GM21381 (cell line): ENCODE measurements around the gene KLHL7.
A peak's percentile ranks its signal among the peaks of the same experiment; 100 is the strongest.
"Not testable (repeated sequence)": the region's sequence is repeated elsewhere in the genome, so short reads cannot be mapped to it uniquely, and the experiment has no call there.

Experiments
- ATAC-seq: cut with Tn5 transposase; IDR thresholded peaks from one replicate; pipeline ENCODE4 v1.9.1; 2021; ENCODE audit warnings: mild to moderate bottlenecking, moderate library complexity; ENCODE audit not compliant: unreplicated experiment

KLHL7 gene

GRCh38 chr7:23168111-23168885, 62.7 kb downstream of the KLHL7 start:
- ATAC-seq, result no peak

- ATAC-seq, result no peak
Observed at GRCh38 chr7:23175938-23176337, 70.4 kb downstream of the KLHL7 start.

- ATAC-seq, result peak; percentile 94
Observed at GRCh38 chr7:23181684-23182553, 76.3 kb downstream of the KLHL7 start, which contains the start of gene NUP42. TSS of gene NUP42 (plus strand) at chr7:23182048. CDS start at chr7:23182086, 38 bp downstream.

DNA sequence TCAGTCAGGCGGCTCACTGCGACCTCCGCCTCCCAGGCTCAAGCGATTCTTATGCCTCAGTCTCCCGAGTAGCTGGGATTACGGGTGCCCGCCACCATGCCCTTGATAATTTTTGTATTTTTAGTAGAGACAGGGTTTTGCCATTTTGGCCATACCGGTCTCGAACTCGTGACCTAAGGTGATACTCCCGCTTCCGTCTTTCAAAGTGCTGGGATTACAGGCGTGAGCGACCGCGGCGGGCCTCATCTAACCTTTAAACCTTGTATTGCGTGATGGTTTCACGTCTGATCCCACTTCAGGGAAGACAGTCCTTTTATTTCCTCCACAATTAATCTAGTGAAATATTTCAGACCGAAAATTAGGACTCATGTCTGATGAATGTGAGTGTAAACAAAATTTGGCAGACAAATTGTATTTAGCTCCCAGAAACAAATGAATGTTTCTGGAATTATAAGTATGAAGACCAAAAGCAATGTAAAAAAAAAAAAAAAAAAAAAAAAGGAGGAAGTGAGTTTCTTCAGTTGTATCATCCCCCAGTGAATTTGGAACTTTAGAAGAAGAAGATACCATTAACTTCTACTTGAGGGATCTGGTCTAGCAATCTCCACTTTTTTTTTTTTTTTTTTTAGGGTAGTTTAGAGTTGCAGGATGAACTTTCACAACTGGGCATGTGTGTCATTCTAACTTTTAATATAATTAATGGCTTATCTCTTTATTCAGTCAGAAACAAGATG, 77.9 kb downstream of the KLHL7 start:
- no peak for ATAC-seq

DNA sequence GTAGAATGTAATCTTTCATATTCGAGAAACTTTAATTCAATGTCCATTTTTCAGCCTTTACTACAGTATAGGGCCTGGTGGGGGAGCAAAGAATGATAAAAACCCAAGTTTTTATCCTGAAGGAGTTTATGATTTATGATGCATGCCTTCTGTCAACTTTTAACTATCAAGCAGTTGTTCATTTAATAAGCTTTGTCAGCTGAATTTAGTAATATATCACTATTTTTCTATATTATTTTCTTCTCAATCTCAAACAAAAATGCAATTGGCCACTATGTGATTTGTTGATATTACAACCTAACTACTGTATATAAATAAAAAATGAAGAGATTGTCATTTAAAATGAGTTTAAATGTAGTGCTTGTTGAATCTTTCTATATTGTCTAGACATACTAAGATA, 78.7 kb downstream of the KLHL7 start:
- ATAC-seq, result no peak

- ATAC-seq, result no peak
Observed at GRCh38 chr7:23184709-23185359, 79.2 kb downstream of the KLHL7 start.

GRCh38 chr7:23185980-23186379, 80.4 kb downstream of the KLHL7 start:
- ATAC-seq, result no peak

- no peak for ATAC-seq
Observed at GRCh38 chr7:23191022-23191421, 85.4 kb downstream of the KLHL7 start.

GRCh38 chr7:23193650-23194227, 88.2 kb downstream of the KLHL7 start:
- not testable (repeated sequence) for ATAC-seq

DNA sequence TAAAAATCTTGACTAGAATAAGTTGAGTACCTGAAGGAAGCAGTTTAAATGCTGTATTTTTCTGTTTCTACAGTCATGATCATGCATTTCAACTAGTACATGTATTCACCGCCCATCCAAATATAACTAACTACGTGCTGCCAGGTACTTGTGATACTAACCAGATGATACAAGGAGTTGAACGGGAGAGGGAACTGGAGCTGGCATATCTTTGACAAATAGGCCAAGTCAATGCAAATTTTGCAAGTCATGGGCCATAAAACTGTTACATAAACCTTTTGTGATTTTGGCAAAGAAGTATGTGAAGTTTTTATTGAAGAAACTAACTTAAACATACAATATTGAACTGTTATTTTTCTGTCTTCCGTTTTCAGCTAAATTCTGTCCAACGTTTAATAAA, 90.7 kb downstream of the KLHL7 start:
- ATAC-seq, result no peak

DNA sequence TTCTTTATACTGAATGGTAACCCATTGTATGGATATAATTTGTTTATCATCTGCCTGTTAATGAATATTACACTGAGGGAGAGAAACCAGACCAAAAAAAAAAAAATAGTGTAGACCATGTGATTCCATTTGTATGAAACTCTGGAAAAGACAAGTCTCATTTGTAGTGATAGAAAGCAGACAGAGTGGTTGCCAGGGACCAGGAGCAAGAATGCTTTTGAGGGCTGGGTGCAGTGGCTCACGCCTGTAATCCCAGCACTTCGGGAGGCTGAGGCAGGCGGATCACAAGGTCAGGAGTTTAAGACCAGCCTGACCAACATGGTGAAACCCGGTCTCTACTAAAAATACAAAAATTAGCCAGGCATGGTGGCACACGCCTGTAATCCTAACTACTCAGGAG, 92.2 kb downstream of the KLHL7 start:
- ATAC-seq, result not testable (repeated sequence)

DNA sequence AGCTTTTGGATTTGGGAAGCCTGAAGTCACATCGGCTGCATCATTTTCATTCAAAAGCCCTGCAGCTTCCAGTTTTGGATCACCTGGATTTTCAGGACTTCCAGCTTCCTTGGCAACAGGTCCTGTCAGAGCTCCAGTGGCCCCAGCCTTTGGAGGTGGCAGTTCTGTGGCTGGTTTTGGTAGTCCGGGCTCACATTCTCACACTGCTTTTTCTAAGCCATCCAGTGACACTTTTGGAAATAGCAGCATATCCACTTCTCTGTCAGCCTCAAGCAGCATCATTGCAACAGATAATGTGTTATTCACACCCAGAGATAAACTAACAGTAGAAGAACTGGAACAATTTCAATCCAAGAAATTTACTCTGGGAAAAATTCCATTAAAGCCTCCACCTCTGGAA, 94.7 kb downstream of the KLHL7 start:
- ATAC-seq, result no peak

DNA sequence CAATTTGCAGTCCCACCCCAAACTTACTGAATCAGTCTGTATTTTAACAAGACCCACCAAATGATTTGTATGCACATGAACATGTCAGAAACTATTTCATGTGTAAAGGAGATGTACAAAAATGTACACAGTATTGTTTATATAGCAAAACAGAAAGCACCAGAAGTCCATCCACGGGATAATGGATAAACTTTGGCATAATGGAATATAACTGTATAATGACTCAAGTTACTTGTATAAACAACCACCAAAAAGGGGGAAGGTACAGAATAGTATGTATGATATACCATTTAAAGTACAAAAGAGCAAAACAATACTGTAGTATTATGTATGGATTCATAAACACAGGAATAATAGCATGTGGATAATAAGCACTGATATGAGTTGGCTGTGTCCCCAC, 98.7 kb downstream of the KLHL7 start:
- ATAC-seq, result no peak

DNA sequence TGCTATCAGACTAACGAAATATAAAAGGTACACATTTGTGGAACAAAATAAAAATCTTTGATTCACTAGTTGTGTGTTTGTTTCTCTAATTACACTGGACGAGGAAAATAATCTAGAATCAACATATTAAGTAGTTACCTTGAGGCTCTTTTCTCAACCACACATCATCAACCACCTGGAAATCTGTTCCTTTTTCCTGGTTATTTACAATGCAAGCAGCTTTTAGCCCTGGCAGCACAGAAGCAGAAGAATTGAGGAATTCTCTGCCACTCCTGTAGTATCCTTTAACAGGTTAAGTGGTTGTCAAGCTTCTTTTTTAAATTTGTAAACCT, 100.0 kb downstream of the KLHL7 start:
- ATAC-seq, result no peak

- no peak for ATAC-seq
Observed at GRCh38 chr7:23205909-23206767, 100.6 kb downstream of the KLHL7 start.

GRCh38 chr7:23207021-23207420, 101.4 kb downstream of the KLHL7 start:
- no peak for ATAC-seq

DNA sequence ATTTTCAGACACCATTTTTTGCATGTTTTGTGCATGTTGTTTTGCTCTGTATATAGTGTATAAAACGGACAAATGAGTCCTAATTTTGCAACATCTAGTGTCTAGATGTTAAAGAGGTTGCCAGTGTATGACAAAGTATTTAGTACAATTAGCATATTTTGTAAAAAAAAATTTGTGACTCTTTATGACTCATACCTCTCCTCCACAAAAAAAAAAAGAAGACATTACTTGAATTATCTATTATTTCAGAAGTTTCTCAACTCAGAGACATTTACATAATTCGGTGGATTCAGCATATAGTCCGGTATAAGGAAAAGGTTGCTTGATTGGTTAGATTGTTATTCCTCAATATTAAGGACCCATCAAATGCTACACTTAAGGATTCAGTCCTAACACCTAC, 102.3 kb downstream of the KLHL7 start:
- ATAC-seq, result no peak

GRCh38 chr7:23208316-23208715, 102.7 kb downstream of the KLHL7 start:
- no peak for ATAC-seq

GRCh38 chr7:23210506-23210905, 104.9 kb downstream of the KLHL7 start:
- ATAC-seq, result no peak

GRCh38 chr7:23211589-23211988, 106.0 kb downstream of the KLHL7 start:
- no peak for ATAC-seq
